T-helper 22 cell (primary cell): ENCODE results near the gene KCTD3.

ENCODE experiments used
- DNase-seq: peaks from one replicate; pipeline ENCODE4 v3.0.0-alpha.2; 2020; ENCODE audit warnings: low read depth

The KCTD3 gene

GRCh38 chr1:215660259-215660658, 93.2 kb downstream of the KCTD3 start:
- no peak for DNase-seq

DNA sequence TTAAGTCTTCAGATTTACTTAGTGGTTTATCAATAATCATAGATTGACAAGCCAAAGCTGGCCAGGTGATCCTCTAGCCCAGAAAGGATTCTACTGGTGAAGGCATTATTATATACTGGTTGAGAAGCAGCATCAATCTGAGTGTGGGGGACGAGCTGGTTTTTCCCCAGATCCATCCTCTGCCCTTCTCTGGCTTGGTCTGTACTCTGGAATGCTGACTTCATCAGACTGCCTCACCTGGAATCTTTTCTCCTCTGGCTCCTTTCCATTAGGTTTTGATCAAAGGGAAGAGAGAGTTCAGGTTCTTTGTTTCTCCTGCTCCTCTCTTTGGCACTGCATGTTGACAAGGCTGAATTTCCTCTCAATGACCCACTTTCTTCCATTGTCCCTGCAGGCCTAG, 93.9 kb downstream of the KCTD3 start:
- DNase-seq, result no peak

GRCh38 chr1:215665215-215665614, 98.1 kb downstream of the KCTD3 start:
- no peak for DNase-seq

DNA sequence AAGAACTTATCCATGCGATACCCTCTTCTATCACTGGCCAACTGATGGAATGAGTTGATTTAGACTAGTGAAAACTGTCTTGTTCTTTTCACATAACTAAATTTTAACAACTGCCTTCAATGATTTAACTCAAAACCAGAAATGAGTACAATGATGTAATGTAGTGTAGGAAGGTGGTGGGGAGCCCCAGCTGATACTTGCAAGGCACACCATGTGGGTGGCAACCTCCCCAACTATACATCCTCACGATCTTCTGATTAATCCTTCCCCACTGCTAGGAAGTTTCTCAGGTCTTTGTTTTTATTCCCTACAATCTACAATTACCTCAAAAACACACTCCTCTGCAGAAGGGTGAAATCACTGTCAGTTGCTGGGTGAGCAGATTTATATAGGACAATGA, 100.7 kb downstream of the KCTD3 start:
- DNase-seq, result no peak

DNA sequence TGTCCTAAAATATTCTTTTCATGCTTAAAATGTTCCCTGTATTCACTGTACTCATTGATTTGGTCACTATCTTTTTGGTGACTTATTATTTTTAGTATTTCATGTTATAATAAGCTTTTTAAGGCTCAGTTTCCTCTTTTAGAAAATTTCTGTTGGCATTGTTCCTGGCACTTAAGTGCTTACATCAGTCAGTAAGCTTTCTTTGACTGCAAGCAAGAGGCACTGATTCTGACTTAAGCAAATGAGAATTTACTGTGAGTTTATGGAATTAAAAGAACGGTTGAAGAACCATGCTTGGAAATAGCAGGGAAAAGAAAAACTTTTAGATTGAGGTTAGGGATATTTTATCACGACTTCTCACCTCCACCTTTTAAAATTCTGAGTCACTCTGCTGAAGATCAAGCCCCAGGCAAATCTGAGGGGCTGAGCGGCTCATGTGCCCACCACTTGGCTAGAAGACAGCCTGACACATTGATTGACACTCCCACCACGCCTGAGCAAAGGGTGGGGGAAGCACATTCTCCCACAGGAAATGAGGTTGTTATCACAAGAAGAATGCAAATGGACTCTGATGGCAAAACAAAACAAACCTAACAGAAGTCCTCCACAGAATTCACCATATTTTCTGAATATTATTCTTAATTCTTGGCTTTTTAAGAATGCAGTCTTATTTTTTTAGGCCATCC, 102.8 kb downstream of the KCTD3 start:
- DNase-seq, result no peak
